Type B pancreatic cell (in vitro differentiated cells): ENCODE data around the gene SMIM5. TPM values are rescaled to one million over a fixed set of nuclear protein-coding genes. Genes with fewer than 3 reads are reported as not detected.

ENCODE experiments used
- DNase-seq: peaks from one replicate; pipeline ENCODE4 v3.0.0; 2021; ENCODE audit warnings: mixed read lengths; ENCODE audit not compliant: unreplicated experiment; ENCODE audit errors: extremely low spot score
- H3K27ac Mint-ChIP-seq: 2 replicates; pipeline ENCODE4 v1.8.0; 2021; ENCODE audit warnings: mild to moderate bottlenecking, mixed read lengths
- H3K27me3 Mint-ChIP-seq: 2 replicates; pipeline ENCODE4 v1.8.0; 2021; ENCODE audit warnings: mixed read lengths
- H3K36me3 Mint-ChIP-seq: 2 replicates; pipeline ENCODE4 v1.8.0; 2021; ENCODE audit warnings: mixed read lengths
- H3K4me1 Mint-ChIP-seq: one replicate; pipeline ENCODE4 v1.8.0; 2021; ENCODE audit warnings: mixed read lengths; ENCODE audit not compliant: unreplicated experiment
- H3K4me3 Mint-ChIP-seq: 2 replicates; pipeline ENCODE4 v1.8.0; 2021; ENCODE audit warnings: mild to moderate bottlenecking, mixed read lengths
- H3K9me3 Mint-ChIP-seq: 2 replicates; pipeline ENCODE4 v1.8.0; 2021; ENCODE audit warnings: mixed read lengths
- CTCF ChIP-seq: fragments of 200-600 bp; sonication (generic); conservative IDR thresholded peaks from 2 replicates; pipeline ENCODE4 v1.5.0; 2021; ENCODE audit warnings: antibody characterized with exemption, mild to moderate bottlenecking
- total RNA-seq: library from RNA; stranded (reverse); gene quantifications from 2 replicates; pipeline ENCODE4 v1.2.1, GENCODE V29; 2021; ENCODE audit warnings: low replicate concordance

The SMIM5 gene
- total RNA-seq, 1 donor from 2014 or later, result 9.3 TPM

- peaks cover 8% of the 10 kb centered on the region for H3K36me3 Mint-ChIP-seq
- no peak overlapping the region for H3K4me3 Mint-ChIP-seq
- no peaks in the 10 kb centered on the region for H3K9me3 Mint-ChIP-seq
- DNase-seq, result no peak
- no peak for TF ChIP-seq CTCF
- H3K27ac Mint-ChIP-seq, result peak overlapping the region; percentile 100
- peaks cover 20% of the 10 kb centered on the region for H3K4me1 Mint-ChIP-seq
- H3K27me3 Mint-ChIP-seq, result no peaks in the 10 kb centered on the region
Measured at GRCh38 chr17:75647921-75648320, 14.7 kb downstream of the SMIM5 start.

GRCh38 chr17:75649687-75650086 lies 16.5 kb downstream of the SMIM5 start:
- H3K4me1 Mint-ChIP-seq, result peaks cover 24% of the 10 kb centered on the region
- no peaks in the 10 kb centered on the region for H3K27me3 Mint-ChIP-seq
- DNase-seq, result no peak
- no peaks in the 10 kb centered on the region for H3K9me3 Mint-ChIP-seq
- H3K36me3 Mint-ChIP-seq, result peaks cover 11% of the 10 kb centered on the region
- H3K4me3 Mint-ChIP-seq, result no peak overlapping the region
- TF ChIP-seq CTCF, result no peak
- peak overlapping the region; percentile 80 for H3K27ac Mint-ChIP-seq

GRCh38 chr17:75650874-75651273 lies 17.6 kb downstream of the SMIM5 start:
- H3K9me3 Mint-ChIP-seq, result no peaks in the 10 kb centered on the region
- no peaks in the 10 kb centered on the region for H3K27me3 Mint-ChIP-seq
- H3K27ac Mint-ChIP-seq, result no peak overlapping the region
- H3K4me3 Mint-ChIP-seq, result no peak overlapping the region
- no peak for DNase-seq
- TF ChIP-seq CTCF, result no peak
- peaks cover 11% of the 10 kb centered on the region for H3K36me3 Mint-ChIP-seq
- H3K4me1 Mint-ChIP-seq, result peaks cover 13% of the 10 kb centered on the region

- H3K4me3 Mint-ChIP-seq, result no peak overlapping the region
- H3K36me3 Mint-ChIP-seq, result peaks cover 16% of the 10 kb centered on the region
Measured at GRCh38 chr17:75652341-75652740, 19.1 kb downstream of the SMIM5 start.

GRCh38 chr17:75652934-75653549 lies 19.8 kb downstream of the SMIM5 start:
- peaks cover 6% of the 10 kb centered on the region for H3K4me1 Mint-ChIP-seq
- H3K36me3 Mint-ChIP-seq, result peaks cover 17% of the 10 kb centered on the region
- TF ChIP-seq CTCF, result peak; percentile 82
- no peak for DNase-seq
- peak overlapping the region; percentile 31 for H3K27ac Mint-ChIP-seq
- no peaks in the 10 kb centered on the region for H3K27me3 Mint-ChIP-seq
- no peaks in the 10 kb centered on the region for H3K9me3 Mint-ChIP-seq
- H3K4me3 Mint-ChIP-seq, result no peak overlapping the region

More at GRCh38 chr17:75652341-75652740, 19.1 kb downstream of the SMIM5 start:
- Mint-ChIP-seq H3K9me3 (no peaks in the 10 kb centered on the region), H3K4me1 (peaks cover 9% of the 10 kb centered on the region), H3K27me3 (no peaks in the 10 kb centered on the region), H3K27ac (no peak overlapping the region)
- no peak for DNase-seq
- no peak for TF ChIP-seq CTCF

GRCh38 chr17:75654176-75654575 lies 20.9 kb downstream of the SMIM5 start:
- Mint-ChIP-seq H3K4me1 (peaks cover 6% of the 10 kb centered on the region), H3K4me3 (no peak overlapping the region), H3K36me3 (peaks cover 15% of the 10 kb centered on the region), H3K9me3 (no peaks in the 10 kb centered on the region), H3K27ac (no peak overlapping the region), H3K27me3 (no peaks in the 10 kb centered on the region)
- DNase-seq, result no peak
- peak; percentile 26 for TF ChIP-seq CTCF
